Right lobe of liver (tissue), 6 donors: Measurements from ENCODE around the gene BTNL3. TPM values are rescaled to one million over a fixed set of nuclear protein-coding genes. Genes with fewer than 3 reads are reported as not detected.

Experiments used
- ATAC-seq, 4 donors: fragments of 200-7000 bp; cut with Tn5 transposase; one replicate each; pipeline ENCODE4 v1.9.1; 2020; ENCODE audit warnings: mild to moderate bottlenecking in 4 of 4, moderate library complexity in 4 of 4
- DNase-seq, 3 donors: peaks; one replicate each; pipeline ENCODE4 v3.0.0-alpha.2; 2020
- H3K27ac ChIP-seq, 3 donors: fragments of 200-600 bp; one replicate each; pipeline ENCODE4 v1.8.0; 2022
- H3K27me3 ChIP-seq, 2 donors: fragments of 200-600 bp; one replicate each; pipeline ENCODE4 v1.8.0; 2022
- H3K36me3 ChIP-seq, 4 donors: fragments of 200-600 bp; sonication (generic) in 1 of 4; one replicate each; pipeline versions ENCODE4 v1.5.1 to v1.8.0; 2017 to 2022; ENCODE audit warnings: control low read depth in 1 of 4
- H3K4me1 ChIP-seq, 4 donors: fragments of 200-600 bp; sonication (generic) in 1 of 4; one replicate each; pipeline versions ENCODE4 v1.5.1 to v1.8.0; 2017 to 2022; ENCODE audit warnings: control low read depth in 1 of 4
- H3K4me3 ChIP-seq, 3 donors: fragments of 200-600 bp; one replicate each; pipeline ENCODE4 v1.8.0; 2022
- H3K9me3 ChIP-seq, 4 donors: fragments of 200-600 bp; sonication (generic) in 1 of 4; one replicate each; pipeline versions ENCODE4 v1.5.1 to v1.8.0; 2017 to 2022; ENCODE audit warnings: control low read depth in 1 of 4
- POLR2A ChIP-seq: fragments of 450-650 bp; IDR thresholded peaks from one replicate; pipeline ENCODE4 v1.6.1; 2017; ENCODE audit warnings: antibody characterized with exemption, mild to moderate bottlenecking
- WGBS: methylation state at CpG from one replicate; pipeline ENCODE4 v1.1.6; 2018; ENCODE audit warnings: low coverage, low lambda C conversion rate; ENCODE audit not compliant: insufficient coverage; ENCODE audit errors: missing lambda C conversion rate; 5-methylcytosine and 5-hydroxymethylcytosine counted together
- intact Hi-C, 2 donors: fragments of 100-400 bp; cut with DNase I; formaldehyde crosslinking; loops; one replicate each; pipeline versions ENCODE4 v1.11.2 to v1.14.1; 2022
- total RNA-seq, 6 experiments: library from RNA; depleted of rRNA in 2 of 6; stranded (reverse); fragments of >200 nt in 2 of 6; fragmentation: NEBNext Ultra II Directional in 3 of 6; extraction: Animal tissue kit (Norgen Biotek cat#: 25700) in 3 of 6; gene quantifications; one replicate each; pipeline versions ENCODE4 v1.1.0 to v1.2.4, GENCODE V29; 2016 to 2023
- TF ChIP-seq, protein P1 (sequence below), 4 donors: fragments of 200-600 bp in 3 of 4; fragments of 450-650 bp in 1 of 4; IDR thresholded peaks; one replicate each; pipeline versions ENCODE4 v1.5.1 to v1.8.0; 2016 to 2022; ENCODE audit warnings: antibody characterized with exemption in 4 of 4, mild to moderate bottlenecking in 2 of 4
- donor health status: DM: no; HTN: yes; CAD: no.
- donor health status: DM: no; HTN: no; CAD: no.
- donor health status: DM: no; HTN: no; CAD: no.
- donor health status: DM: no; HTN: yes; CAD: no.
- donor health status: DM: no; HTN: yes; CAD: no.

The BTNL3 gene
- total RNA-seq, 6 experiments from 2014 or later = not detected

DNA sequence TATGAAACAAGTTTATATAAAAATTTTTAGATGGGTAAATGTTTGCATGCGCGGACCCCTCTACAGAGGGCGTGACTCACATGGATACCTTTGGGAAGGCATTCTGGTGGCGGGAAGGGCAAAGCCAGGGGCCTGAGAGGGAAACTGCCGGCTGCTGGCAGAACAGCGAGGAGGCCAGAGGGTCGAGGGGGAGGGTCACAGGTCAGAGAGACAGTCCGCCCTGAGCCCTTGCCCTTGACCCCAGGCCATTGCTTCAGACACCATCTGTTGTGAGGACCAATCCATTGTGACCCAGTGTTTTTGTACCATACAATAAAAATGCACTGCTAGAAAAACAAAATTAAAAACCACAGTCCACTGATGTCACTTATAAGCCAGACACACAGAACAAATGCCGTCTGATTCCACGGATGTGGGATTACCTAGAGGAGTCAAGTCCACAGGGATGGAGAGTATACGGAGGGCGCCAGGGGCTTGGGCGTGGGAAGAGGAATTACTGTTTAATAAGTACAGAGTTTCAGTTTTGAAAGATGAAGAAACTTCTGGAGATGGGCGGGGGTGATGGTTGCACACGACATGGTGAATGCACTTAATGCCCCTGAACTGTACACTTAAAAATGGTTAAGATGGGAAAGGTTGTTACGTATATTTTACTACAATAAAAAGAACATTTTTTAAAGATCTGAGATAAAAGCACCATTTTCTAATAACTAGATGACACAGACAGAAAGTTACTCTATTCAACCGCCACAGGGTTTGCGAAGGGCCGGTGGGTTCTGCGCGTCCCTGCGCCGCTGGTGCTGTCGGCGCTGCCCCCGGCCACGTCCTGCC, 63.4 kb downstream of the BTNL3 start:
- H3K36me3 ChIP-seq = no peaks in the 10 kb centered on the region
- no peak overlapping the region for H3K27ac ChIP-seq
- H3K4me1 ChIP-seq = peaks cover 0 to 14% (median 0%) of the 10 kb centered on the region in 4 donors
- TF ChIP-seq, protein P1, sequence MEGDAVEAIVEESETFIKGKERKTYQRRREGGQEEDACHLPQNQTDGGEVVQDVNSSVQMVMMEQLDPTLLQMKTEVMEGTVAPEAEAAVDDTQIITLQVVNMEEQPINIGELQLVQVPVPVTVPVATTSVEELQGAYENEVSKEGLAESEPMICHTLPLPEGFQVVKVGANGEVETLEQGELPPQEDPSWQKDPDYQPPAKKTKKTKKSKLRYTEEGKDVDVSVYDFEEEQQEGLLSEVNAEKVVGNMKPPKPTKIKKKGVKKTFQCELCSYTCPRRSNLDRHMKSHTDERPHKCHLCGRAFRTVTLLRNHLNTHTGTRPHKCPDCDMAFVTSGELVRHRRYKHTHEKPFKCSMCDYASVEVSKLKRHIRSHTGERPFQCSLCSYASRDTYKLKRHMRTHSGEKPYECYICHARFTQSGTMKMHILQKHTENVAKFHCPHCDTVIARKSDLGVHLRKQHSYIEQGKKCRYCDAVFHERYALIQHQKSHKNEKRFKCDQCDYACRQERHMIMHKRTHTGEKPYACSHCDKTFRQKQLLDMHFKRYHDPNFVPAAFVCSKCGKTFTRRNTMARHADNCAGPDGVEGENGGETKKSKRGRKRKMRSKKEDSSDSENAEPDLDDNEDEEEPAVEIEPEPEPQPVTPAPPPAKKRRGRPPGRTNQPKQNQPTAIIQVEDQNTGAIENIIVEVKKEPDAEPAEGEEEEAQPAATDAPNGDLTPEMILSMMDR (IDR thresholded peaks at IDR 0.05) = no peak
- TF ChIP-seq POLR2A = no peak
- DNase-seq = no peak
- H3K4me3 ChIP-seq = no peak overlapping the region
- 24% methylated on average over 15 of the region's 27 CpGs for WGBS
- intact Hi-C loops = loop anchor here in 1 of 2 donors (10.0 kb wide), 1 partner anchor 63 kb away; no protein-coding TSS in a partner anchor
- ATAC-seq = no peak
- H3K27me3 ChIP-seq = peaks cover 0 to 31% of the 10 kb centered on the region in 2 donors
- no peaks in the 10 kb centered on the region for H3K9me3 ChIP-seq

DNA sequence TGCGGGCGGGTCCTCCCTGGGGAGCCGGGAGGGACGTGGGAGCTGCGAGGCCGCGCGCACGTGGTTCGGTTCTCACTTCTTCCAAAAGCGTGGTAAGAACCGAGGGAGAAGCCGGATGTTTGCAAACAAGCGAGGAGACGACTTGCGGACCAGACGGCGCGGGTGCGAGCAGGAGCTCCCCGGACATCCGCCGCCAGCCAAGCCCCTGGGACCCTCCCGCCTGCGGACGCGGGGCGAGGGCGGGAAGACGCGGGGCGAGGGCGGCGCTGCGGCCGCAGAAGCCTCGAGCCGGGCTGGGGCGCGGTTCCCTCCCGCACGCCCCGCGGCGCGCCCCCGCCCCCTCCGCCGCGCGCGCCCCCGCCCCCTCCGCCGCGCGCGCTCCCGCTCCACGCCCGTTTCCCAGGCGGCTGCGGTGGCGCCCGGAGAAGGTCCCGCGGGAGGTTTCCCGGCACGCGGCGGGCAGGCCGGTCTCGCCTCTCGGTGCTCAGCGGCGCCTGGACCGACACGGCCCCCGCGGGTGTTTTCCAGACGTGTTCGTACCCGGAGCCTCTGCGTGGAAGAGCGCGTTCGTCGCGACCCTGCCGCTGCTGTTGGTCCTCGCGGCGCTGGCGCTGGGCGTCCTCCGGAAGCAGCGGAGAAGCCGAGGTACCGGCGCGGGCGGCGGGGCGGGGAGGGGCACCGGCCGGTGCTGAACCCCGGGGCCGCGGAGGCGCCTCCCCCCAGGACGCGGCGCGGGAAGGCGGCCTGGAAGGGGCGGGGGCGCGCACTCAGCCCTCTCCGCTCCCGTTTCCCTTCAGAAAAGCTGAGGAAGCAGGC, 64.2 kb downstream of the BTNL3 start:
- 0% methylated on average over 1 of the region's 120 CpGs for WGBS
- Histone ChIP-seq H3K36me3 (no peaks in the 10 kb centered on the region), H3K4me1 (peaks cover 0 to 14% (median 0%) of the 10 kb centered on the region in 4 donors), H3K27ac (no peak overlapping the region), H3K9me3 (no peaks in the 10 kb centered on the region), H3K4me3 (peak overlapping the region; percentile 34 to 46 (median 34)), H3K27me3 (peaks cover 0 to 30% of the 10 kb centered on the region in 2 donors)
- DNase-seq = peak in 1 of 3 donors; percentile 30
- peak; percentile 24 to 53 (median 39) for ATAC-seq
- intact Hi-C loops = loop anchor here in 1 of 2 donors (10.0 kb wide), 1 partner anchor 62 kb away; no protein-coding TSS in a partner anchor
- TF ChIP-seq, protein P1 (IDR thresholded peaks at IDR 0.05) = no peak
- no peak for TF ChIP-seq POLR2A

DNA sequence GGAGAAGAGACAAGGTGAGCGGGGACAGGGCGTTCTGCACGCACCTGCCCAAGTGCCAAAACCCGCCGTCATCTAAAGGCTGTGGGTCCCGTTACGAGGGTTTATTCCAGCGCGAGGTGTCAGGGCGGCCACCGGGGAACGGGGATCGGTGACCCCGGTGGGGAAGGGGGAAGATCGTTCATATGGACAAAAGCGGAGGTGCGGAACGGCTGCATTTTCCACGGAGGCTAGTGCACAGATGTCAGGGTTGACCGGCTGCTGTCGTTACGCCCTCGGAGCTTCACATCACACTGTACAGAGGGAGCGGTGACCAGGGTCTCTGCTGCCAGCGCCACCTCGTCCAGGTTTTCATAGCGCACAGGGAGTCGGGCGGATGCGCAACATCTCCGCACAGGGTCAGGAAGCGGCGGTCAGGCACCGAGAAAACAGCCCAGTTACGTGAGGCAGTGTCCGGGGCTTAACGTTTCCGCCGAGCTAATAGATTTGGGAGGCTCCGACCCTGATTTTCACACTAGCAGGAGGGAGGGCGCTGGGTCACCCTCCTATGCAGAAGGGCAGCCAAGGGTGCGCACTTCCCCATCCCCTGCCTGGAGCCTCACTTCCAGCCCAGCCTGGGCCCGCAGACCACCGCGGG, 65.0 kb downstream of the BTNL3 start:
- Histone ChIP-seq H3K36me3 (no peaks in the 10 kb centered on the region), H3K4me1 (peaks cover 0 to 14% (median 0%) of the 10 kb centered on the region in 4 donors), H3K27ac (no peak overlapping the region), H3K9me3 (no peaks in the 10 kb centered on the region), H3K4me3 (peak overlapping the region; percentile 34 to 46 (median 34)), H3K27me3 (peaks cover 0 to 28% of the 10 kb centered on the region in 2 donors)
- ATAC-seq (peak; percentile 44 to 67 (median 54)), DNase-seq (no peak)
- TF ChIP-seq, protein P1 (IDR thresholded peaks at IDR 0.05) = no peak
- no peak for TF ChIP-seq POLR2A
- intact Hi-C loops = loop anchor here in 1 of 2 donors (10.0 kb wide), 1 partner anchor 61 kb away; no protein-coding TSS in a partner anchor
- WGBS = 2% methylated on average over 10 of the region's 45 CpGs

DNA sequence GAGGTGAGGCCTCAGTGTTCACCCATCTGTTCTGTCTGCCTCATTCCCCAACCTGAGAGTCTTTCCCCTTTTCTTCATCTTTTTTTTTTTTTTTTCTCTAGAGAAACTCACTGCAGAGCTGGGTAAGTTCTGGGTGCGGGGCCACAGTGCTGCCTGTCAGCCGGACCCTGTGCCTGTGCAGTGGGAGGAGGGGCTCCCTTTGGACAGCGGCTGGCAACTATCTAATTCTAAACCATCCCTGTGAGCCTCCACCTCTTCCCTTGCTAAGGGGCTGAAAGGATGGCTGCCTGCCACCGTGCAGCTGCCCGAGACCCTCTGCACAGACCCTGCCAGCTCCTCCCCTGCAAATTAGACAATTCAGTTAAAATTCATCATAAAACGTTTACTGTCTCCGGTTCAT, 65.5 kb downstream of the BTNL3 start:
- Histone ChIP-seq H3K36me3 (no peaks in the 10 kb centered on the region), H3K9me3 (no peaks in the 10 kb centered on the region), H3K27me3 (peaks cover 0 to 31% of the 10 kb centered on the region in 2 donors), H3K4me1 (peaks cover 0 to 14% (median 0%) of the 10 kb centered on the region in 4 donors), H3K27ac (no peak overlapping the region), H3K4me3 (no peak overlapping the region)
- DNase-seq (no peak), ATAC-seq (no peak)
- WGBS = 8% methylated on average over 6 of the region's 7 CpGs
- intact Hi-C loops = loop anchor here in 1 of 2 donors (10.0 kb wide), 1 partner anchor 61 kb away; no protein-coding TSS in a partner anchor
- TF ChIP-seq, protein P1 (IDR thresholded peaks at IDR 0.05) = no peak
- no peak for TF ChIP-seq POLR2A
